ENCODE data around the gene ARTN.

Gene ARTN

GRCh38 chr1:43933386-43934100 is at the start of gene ARTN:
TSS of gene ARTN (plus strand) at chr1:43933801. CDS start at chr1:43935657, 1,856 bp downstream.
- peak; percentile 60 for DNase-seq

- DNase-seq = no peak
Observed at GRCh38 chr1:43885279-43885801, 48.3 kb upstream of the ARTN start.

GRCh38 chr1:43887748-43888147 is 45.9 kb upstream of the ARTN start:
- DNase-seq = no peak

- DNase-seq = no peak
Observed at GRCh38 chr1:43890815-43891214, 42.8 kb upstream of the ARTN start.

GRCh38 chr1:43893006-43893405 is 40.6 kb upstream of the ARTN start:
- DNase-seq = no peak

- DNase-seq = no peak
Observed at GRCh38 chr1:43898981-43899380, 34.6 kb upstream of the ARTN start.

- DNase-seq = no peak
Observed at GRCh38 chr1:43900386-43900785, 33.2 kb upstream of the ARTN start.

- DNase-seq = no peak
Observed at GRCh38 chr1:43901196-43901961, 32.2 kb upstream of the ARTN start.

GRCh38 chr1:43902058-43902831 is 31.4 kb upstream of the ARTN start:
- no peak for DNase-seq

- no peak for DNase-seq
Observed at GRCh38 chr1:43904660-43905551, 28.7 kb upstream of the ARTN start.

GRCh38 chr1:43908226-43908625 is 25.4 kb upstream of the ARTN start:
- no peak for DNase-seq

GRCh38 chr1:43908858-43909257 is 24.7 kb upstream of the ARTN start:
- no peak for DNase-seq

GRCh38 chr1:43910343-43910742 is 23.3 kb upstream of the ARTN start:
- no peak for DNase-seq

- DNase-seq = no peak
Observed at GRCh38 chr1:43912607-43913006, 21.0 kb upstream of the ARTN start.

GRCh38 chr1:43913051-43913501 is 20.5 kb upstream of the ARTN start:
- DNase-seq = no peak

GRCh38 chr1:43913666-43914360 is 19.8 kb upstream of the ARTN start:
- DNase-seq = no peak

- no peak for DNase-seq
Observed at GRCh38 chr1:43914576-43915525, 18.8 kb upstream of the ARTN start.

GRCh38 chr1:43919906-43920305 is 13.7 kb upstream of the ARTN start:
- DNase-seq = no peak

GRCh38 chr1:43921022-43921421 is 12.6 kb upstream of the ARTN start:
- DNase-seq = no peak

GRCh38 chr1:43924516-43924915 is 9.1 kb upstream of the ARTN start:
- DNase-seq = no peak

All from femur (tissue), 1 donor.